Natural killer cell (primary cell): ENCODE results near the gene LINGO1. TPM values are rescaled to one million over a fixed set of nuclear protein-coding genes. Genes with fewer than 3 reads are reported as not detected.
A peak's percentile ranks its signal among the peaks of the same experiment; 100 is the strongest.

ENCODE experiments used
- ATAC-seq, 3 donors: fragments of 150-1000 bp in 2 of 3; fragments of 200-7000 bp in 1 of 3; cut with Tn5 transposase; 1 replicate in 1 of 3; 2 replicates in 2 of 3; pipeline ENCODE4 v1.10.0; 2021; ENCODE audit warnings: mild to moderate bottlenecking in 2 of 3, moderate library complexity in 2 of 3
- DNase-seq, 2 donors: peaks; one replicate each; pipeline versions ENCODE4 v3.0.0 to v3.0.0-alpha.2; 2013 to 2021; ENCODE audit warnings: mixed read lengths in 1 of 2
- H3K27ac ChIP-seq: one replicate; pipeline ENCODE4 v1.5.1; 2013; ENCODE audit warnings: mild to moderate bottlenecking, low read length
- H3K27me3 ChIP-seq: one replicate; pipeline ENCODE4 v1.6.1; 2013; ENCODE audit warnings: low read length; ENCODE audit not compliant: control insufficient read depth, insufficient read depth
- H3K36me3 ChIP-seq: one replicate; pipeline ENCODE4 v1.6.1; 2013; ENCODE audit warnings: low read length; ENCODE audit not compliant: control insufficient read depth, insufficient read depth
- H3K4me1 ChIP-seq: one replicate; pipeline ENCODE4 v1.6.1; 2013; ENCODE audit warnings: low read length; ENCODE audit not compliant: control insufficient read depth, insufficient read depth
- H3K4me3 ChIP-seq: one replicate; pipeline ENCODE4 v1.5.1; 2013; ENCODE audit warnings: low read length
- H3K9me3 ChIP-seq: one replicate; pipeline ENCODE4 v1.6.1; 2013; ENCODE audit warnings: low read length; ENCODE audit not compliant: control insufficient read depth, insufficient read depth
- H3K27ac Mint-ChIP-seq, 2 donors: one replicate each; pipeline ENCODE4 v1.8.0; 2022; ENCODE audit warnings: mild to moderate bottlenecking in 2 of 2, mixed read lengths in 2 of 2, moderate library complexity in 1 of 2
- H3K27me3 Mint-ChIP-seq, 2 donors: one replicate each; pipeline ENCODE4 v1.8.0; 2022; ENCODE audit warnings: low read depth in 2 of 2, mixed read lengths in 2 of 2
- H3K36me3 Mint-ChIP-seq: one replicate; pipeline ENCODE4 v1.8.0; 2022; ENCODE audit warnings: mixed read lengths
- H3K4me1 Mint-ChIP-seq, 2 donors: one replicate each; pipeline ENCODE4 v1.8.0; 2022; ENCODE audit warnings: mixed read lengths in 2 of 2
- H3K4me3 Mint-ChIP-seq: one replicate; pipeline ENCODE4 v1.8.0; 2022; ENCODE audit warnings: mild to moderate bottlenecking, moderate library complexity, mixed read lengths
- H3K9me3 Mint-ChIP-seq, 2 donors: one replicate each; pipeline ENCODE4 v1.8.0; 2022; ENCODE audit warnings: mixed read lengths in 2 of 2
- WGBS: methylation state at CpG from one replicate; pipeline ENCODE4 v1.1.7; 2013; ENCODE audit warnings: missing lambda C conversion rate; ENCODE audit not compliant: insufficient coverage; 5-methylcytosine and 5-hydroxymethylcytosine counted together
- intact Hi-C: fragments of 100-400 bp; cut with micrococcal nuclease; formaldehyde crosslinking; loops from one replicate; pipeline ENCODE4 v1.14.2; 2022
- total RNA-seq, 4 donors: library from RNA; stranded (reverse); fragments of 120-200 nt in 1 of 4; gene quantifications; one replicate each; pipeline versions ENCODE4 v1.2.3 to v1.2.4, GENCODE V29; 2013 to 2022
- TF ChIP-seq, protein P1 (sequence below): fragments of 200-600 bp; IDR thresholded peaks from one replicate; pipeline ENCODE4 v1.8.0; 2022; ENCODE audit warnings: antibody characterized with exemption

LINGO1 gene
- total RNA-seq, 3 donors from 2014 or later (not counting 1 experiment from before 2014, with no cell fraction given), result not detected

DNA sequence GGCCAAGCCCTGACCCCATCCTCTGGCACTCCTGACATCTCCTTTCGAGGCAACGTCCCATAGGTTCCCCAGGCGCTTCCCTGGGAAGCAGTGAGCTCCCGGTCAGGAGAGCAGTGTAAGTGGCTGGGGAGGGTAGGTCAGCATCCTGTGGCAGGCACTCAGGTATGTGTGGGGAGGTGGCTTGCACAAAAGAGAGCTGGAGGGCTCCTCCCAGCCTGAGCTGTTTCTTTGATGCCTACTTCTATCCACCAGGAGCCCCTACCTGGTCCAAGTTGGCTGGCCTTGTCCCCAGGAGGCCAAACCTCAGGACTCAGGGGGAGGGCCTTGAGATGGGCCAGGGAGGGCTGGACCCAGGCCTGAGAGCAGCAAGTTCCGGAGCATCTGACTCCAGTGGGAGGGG, 31.7 kb upstream of the LINGO1 start:
- Histone ChIP-seq H3K4me1 (no peaks in the 10 kb centered on the region), H3K4me3 (no peak overlapping the region), H3K27ac (no peak overlapping the region), H3K36me3 (no peaks in the 10 kb centered on the region), H3K9me3 (no peaks in the 10 kb centered on the region), H3K27me3 (no peaks in the 10 kb centered on the region)
- no peak overlapping the region for H3K27ac Mint-ChIP-seq
- no peaks in the 10 kb centered on the region for H3K36me3 Mint-ChIP-seq
- ATAC-seq (no peak), DNase-seq (no peak)
- intact Hi-C loops, result no loop called here
- H3K9me3 Mint-ChIP-seq, result no peaks in the 10 kb centered on the region
- TF ChIP-seq, protein P1, sequence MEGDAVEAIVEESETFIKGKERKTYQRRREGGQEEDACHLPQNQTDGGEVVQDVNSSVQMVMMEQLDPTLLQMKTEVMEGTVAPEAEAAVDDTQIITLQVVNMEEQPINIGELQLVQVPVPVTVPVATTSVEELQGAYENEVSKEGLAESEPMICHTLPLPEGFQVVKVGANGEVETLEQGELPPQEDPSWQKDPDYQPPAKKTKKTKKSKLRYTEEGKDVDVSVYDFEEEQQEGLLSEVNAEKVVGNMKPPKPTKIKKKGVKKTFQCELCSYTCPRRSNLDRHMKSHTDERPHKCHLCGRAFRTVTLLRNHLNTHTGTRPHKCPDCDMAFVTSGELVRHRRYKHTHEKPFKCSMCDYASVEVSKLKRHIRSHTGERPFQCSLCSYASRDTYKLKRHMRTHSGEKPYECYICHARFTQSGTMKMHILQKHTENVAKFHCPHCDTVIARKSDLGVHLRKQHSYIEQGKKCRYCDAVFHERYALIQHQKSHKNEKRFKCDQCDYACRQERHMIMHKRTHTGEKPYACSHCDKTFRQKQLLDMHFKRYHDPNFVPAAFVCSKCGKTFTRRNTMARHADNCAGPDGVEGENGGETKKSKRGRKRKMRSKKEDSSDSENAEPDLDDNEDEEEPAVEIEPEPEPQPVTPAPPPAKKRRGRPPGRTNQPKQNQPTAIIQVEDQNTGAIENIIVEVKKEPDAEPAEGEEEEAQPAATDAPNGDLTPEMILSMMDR, result no peak
- no peaks in the 10 kb centered on the region for H3K4me1 Mint-ChIP-seq
- 94% methylated on average over 5 of the region's 5 CpGs for WGBS
- peaks cover 14 to 18% of the 10 kb centered on the region in 2 donors for H3K27me3 Mint-ChIP-seq
- H3K4me3 Mint-ChIP-seq, result no peak overlapping the region

DNA sequence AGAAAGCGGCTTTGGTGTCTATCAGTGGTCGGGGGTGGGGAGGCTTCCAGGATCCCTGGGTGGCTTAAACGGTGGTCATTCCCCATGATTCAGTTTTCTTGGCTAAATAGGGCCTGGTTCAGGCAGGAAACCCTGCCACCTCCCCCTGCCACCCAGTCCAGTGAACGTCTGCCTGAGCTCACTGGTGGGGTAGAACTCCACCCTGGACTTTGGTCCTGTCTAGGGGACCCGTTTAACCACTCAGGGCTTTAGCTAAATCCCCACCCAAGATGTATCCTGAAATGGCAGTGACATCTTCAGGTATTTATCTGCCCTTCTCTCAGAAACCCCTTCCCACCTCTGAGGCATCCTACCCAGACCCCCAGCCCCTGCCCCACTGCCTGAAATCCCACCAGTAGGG, 30.5 kb upstream of the LINGO1 start:
- WGBS, result 68% methylated on average over 5 of the region's 5 CpGs
- H3K4me3 ChIP-seq, result no peak overlapping the region
- H3K9me3 ChIP-seq, result no peaks in the 10 kb centered on the region
- Mint-ChIP-seq H3K27me3 (peaks cover 14 to 18% of the 10 kb centered on the region in 2 donors), H3K9me3 (no peaks in the 10 kb centered on the region), H3K27ac (no peak overlapping the region), H3K4me3 (no peak overlapping the region), H3K36me3 (no peaks in the 10 kb centered on the region), H3K4me1 (no peaks in the 10 kb centered on the region)
- intact Hi-C loops, result no loop called here
- H3K4me1 ChIP-seq, result no peaks in the 10 kb centered on the region
- no peak for DNase-seq
- no peaks in the 10 kb centered on the region for H3K27me3 ChIP-seq
- no peak overlapping the region for H3K27ac ChIP-seq
- ATAC-seq, result no peak
- TF ChIP-seq, protein P1, result no peak
- no peaks in the 10 kb centered on the region for H3K36me3 ChIP-seq

DNA sequence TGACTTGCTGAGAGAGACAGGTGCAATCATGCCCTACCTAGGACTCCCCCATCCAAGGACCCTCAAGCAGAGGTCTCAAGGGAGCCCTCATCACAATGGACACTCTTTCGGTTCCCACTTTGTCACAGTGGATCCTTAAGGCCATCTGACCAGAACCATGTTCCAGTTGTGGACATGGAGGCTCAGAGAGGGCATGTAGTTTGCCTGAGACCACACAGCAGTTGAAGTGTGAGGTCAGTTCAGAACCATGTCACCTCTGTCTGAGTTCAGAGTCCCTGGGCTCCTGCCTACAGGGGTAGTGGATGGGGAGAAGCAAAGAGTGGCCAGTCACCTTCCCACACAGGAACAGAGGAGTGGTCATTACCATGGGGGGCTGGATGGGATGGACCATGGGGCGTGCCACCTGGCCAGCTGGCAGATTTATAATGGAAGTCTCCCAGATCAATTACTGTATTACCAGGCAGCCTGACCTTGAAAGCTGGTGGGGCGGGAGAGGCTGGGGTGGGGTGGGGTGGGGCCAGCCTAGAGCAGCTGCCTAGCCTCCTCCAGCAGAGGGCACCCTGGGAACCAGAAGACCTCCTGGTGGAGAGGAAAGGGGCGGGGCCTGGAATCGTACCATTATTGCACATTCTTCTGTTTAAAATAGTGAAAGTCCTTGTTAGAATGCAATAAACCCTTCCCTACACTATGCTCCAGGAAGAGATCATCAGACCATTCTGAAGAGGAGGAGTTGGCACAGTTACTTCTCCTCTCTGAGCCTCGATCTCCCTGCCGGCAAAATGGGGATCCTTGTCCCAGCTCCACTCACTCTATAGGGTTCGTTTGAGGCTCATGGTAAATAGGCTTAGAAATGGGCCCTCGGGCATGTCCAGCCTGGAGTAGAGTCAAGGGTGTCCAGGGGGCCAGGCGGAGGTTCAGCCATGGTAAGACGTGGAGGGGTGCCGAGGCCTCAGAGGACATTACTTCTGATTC, 26.9 kb upstream of the LINGO1 start:
- Mint-ChIP-seq H3K36me3 (no peaks in the 10 kb centered on the region), H3K4me3 (no peak overlapping the region), H3K9me3 (no peaks in the 10 kb centered on the region), H3K4me1 (no peaks in the 10 kb centered on the region), H3K27ac (no peak overlapping the region), H3K27me3 (peaks cover 9 to 13% of the 10 kb centered on the region in 2 donors)
- Histone ChIP-seq H3K4me1 (no peaks in the 10 kb centered on the region), H3K4me3 (no peak overlapping the region), H3K9me3 (no peaks in the 10 kb centered on the region), H3K27me3 (no peaks in the 10 kb centered on the region), H3K36me3 (no peaks in the 10 kb centered on the region), H3K27ac (no peak overlapping the region)
- TF ChIP-seq, protein P1, result no peak
- DNase-seq, result peak in 1 of 2 donors; percentile 5
- intact Hi-C loops, result no loop called here
- 75% methylated on average over 9 of the region's 12 CpGs for WGBS
- no peak for ATAC-seq
